WTC11 (cell line): ENCODE data around the gene BBS9. TPM values are rescaled to one million over a fixed set of nuclear protein-coding genes. Genes with fewer than 3 reads are reported as not detected.

Source experiments
- ATAC-seq: fragments of 200-7000 bp; cut with Tn5 transposase; 2 replicates; pipeline ENCODE4 v1.10.0; 2021; ENCODE audit warnings: mild to moderate bottlenecking, moderate library complexity
- CTCF ChIA-PET: fragments of 300-600 bp; sonication (Branson Sonifier 250); formaldehyde crosslinking; loops from one replicate; lab custom pipeline; 2021; ENCODE audit warnings: antibody characterized with exemption; lab: Charles Lee
- POLR2A ChIA-PET: fragments of 350-600 bp; sonication (Branson Sonifier 250); formaldehyde crosslinking; loops from one replicate; lab custom pipeline; 2021; ENCODE audit warnings: antibody characterized with exemption; lab: Charles Lee
- DNase-seq: peaks from one replicate; pipeline ENCODE4 v3.0.0; 2021; ENCODE audit warnings: low spot score
- H3K27ac Mint-ChIP-seq: 2 replicates; pipeline ENCODE4 v1.8.0; 2021; ENCODE audit warnings: mixed read lengths
- H3K27me3 Mint-ChIP-seq: 2 replicates; pipeline ENCODE4 v1.8.0; 2021; ENCODE audit warnings: low read depth, mild to moderate bottlenecking, moderate library complexity, mixed read lengths
- H3K36me3 Mint-ChIP-seq: 2 replicates; pipeline ENCODE4 v1.8.0; 2021; ENCODE audit warnings: mixed read lengths
- H3K4me1 Mint-ChIP-seq: 2 replicates; pipeline ENCODE4 v1.8.0; 2022; ENCODE audit warnings: mixed read lengths
- H3K4me3 Mint-ChIP-seq: 2 replicates; pipeline ENCODE4 v1.8.0; 2021; ENCODE audit warnings: mild to moderate bottlenecking, moderate library complexity, mixed read lengths
- H3K9me3 Mint-ChIP-seq: 2 replicates; pipeline ENCODE4 v1.8.0; 2021; ENCODE audit warnings: mixed read lengths
- CREB1 ChIP-seq: sonication (generic); formaldehyde crosslinking; IDR thresholded peaks from 2 replicates; pipeline ENCODE4 v1.8.0; 2023; ENCODE audit warnings: mild to moderate bottlenecking, missing genetic modification reagents
- CTCF ChIP-seq: fragments of 200-600 bp; IDR thresholded peaks from 2 replicates; pipeline ENCODE4 v1.8.0; 2022; ENCODE audit warnings: antibody characterized with exemption
- E2F4 ChIP-seq: sonication (generic); formaldehyde crosslinking; IDR thresholded peaks from 2 replicates; pipeline ENCODE4 v1.8.1; 2022; ENCODE audit warnings: low read depth, mild to moderate bottlenecking, moderate library complexity, missing genetic modification reagents, borderline replicate concordance
- EMX1 ChIP-seq: fragments of 250-450 bp; sonication (Bioruptor Pico); IDR thresholded peaks from 2 replicates; pipeline ENCODE4 v1.8.0; 2021; ENCODE audit warnings: mild to moderate bottlenecking
- FOXK1 ChIP-seq: sonication (generic); formaldehyde crosslinking; IDR thresholded peaks from 2 replicates; pipeline ENCODE4 v1.8.0; 2022; ENCODE audit warnings: mild to moderate bottlenecking, moderate library complexity, missing genetic modification reagents
- HMGXB4 ChIP-seq: sonication (generic); formaldehyde crosslinking; IDR thresholded peaks from 2 replicates; pipeline ENCODE4 v1.8.1; 2023; ENCODE audit warnings: mild to moderate bottlenecking, moderate library complexity, missing genetic modification reagents
- IRF2 ChIP-seq: sonication (generic); formaldehyde crosslinking; IDR thresholded peaks from 2 replicates; pipeline ENCODE4 v1.8.0; 2022; ENCODE audit warnings: low read depth, missing genetic modification reagents, borderline replicate concordance
- OVOL2 ChIP-seq: fragments of 250-450 bp; sonication (Bioruptor Pico); IDR thresholded peaks from 2 replicates; pipeline ENCODE4 v1.9.0; 2021; ENCODE audit warnings: mild to moderate bottlenecking, borderline replicate concordance
- total RNA-seq: library from RNA; stranded (reverse); gene quantifications from 3 replicates; pipeline ENCODE4 v1.2.3, GENCODE V29; 2021
- TF ChIP-seq, protein P1 (sequence below): sonication (generic); formaldehyde crosslinking; IDR thresholded peaks from 2 replicates; pipeline ENCODE4 v1.8.1; 2023; ENCODE audit warnings: mild to moderate bottlenecking, missing genetic modification reagents, borderline replicate concordance
- TF ChIP-seq, protein P2 (sequence below): fragments of 250-450 bp; sonication (Bioruptor Pico); conservative IDR thresholded peaks from 2 replicates; pipeline ENCODE4 v1.9.0; 2021; ENCODE audit warnings: mild to moderate bottlenecking
- TF ChIP-seq, protein P3 (sequence below): sonication (generic); formaldehyde crosslinking; IDR thresholded peaks from 2 replicates; pipeline ENCODE4 v1.8.0; 2022; ENCODE audit warnings: missing genetic modification reagents

Gene BBS9
- total RNA-seq, 1 experiment from 2014 or later, result 56.6 TPM

- Mint-ChIP-seq H3K27ac (peak overlapping the region; percentile 35; the same call in 1 of the 2 replicates), H3K4me1 (no peaks in the 10 kb centered on the region; the same call in 1 of the 2 replicates), H3K4me3 (no peak overlapping the region), H3K27me3 (no peaks in the 10 kb centered on the region), H3K9me3 (peaks cover 5% of the 10 kb centered on the region; the same call in 1 of the 2 replicates), H3K36me3 (peaks cover 4% of the 10 kb centered on the region)
- TF ChIP-seq OVOL2 (CRISPR knock-in tag) (no peak), EMX1 (CRISPR knock-in tag) (no peak), CTCF (no peak), E2F4 (no peak), HMGXB4 (CRISPR knock-in tag) (no peak), IRF2 (CRISPR knock-in tag) (no peak), FOXK1 (CRISPR knock-in tag) (no peak), CREB1 (no peak)
- TF ChIP-seq, protein P1, sequence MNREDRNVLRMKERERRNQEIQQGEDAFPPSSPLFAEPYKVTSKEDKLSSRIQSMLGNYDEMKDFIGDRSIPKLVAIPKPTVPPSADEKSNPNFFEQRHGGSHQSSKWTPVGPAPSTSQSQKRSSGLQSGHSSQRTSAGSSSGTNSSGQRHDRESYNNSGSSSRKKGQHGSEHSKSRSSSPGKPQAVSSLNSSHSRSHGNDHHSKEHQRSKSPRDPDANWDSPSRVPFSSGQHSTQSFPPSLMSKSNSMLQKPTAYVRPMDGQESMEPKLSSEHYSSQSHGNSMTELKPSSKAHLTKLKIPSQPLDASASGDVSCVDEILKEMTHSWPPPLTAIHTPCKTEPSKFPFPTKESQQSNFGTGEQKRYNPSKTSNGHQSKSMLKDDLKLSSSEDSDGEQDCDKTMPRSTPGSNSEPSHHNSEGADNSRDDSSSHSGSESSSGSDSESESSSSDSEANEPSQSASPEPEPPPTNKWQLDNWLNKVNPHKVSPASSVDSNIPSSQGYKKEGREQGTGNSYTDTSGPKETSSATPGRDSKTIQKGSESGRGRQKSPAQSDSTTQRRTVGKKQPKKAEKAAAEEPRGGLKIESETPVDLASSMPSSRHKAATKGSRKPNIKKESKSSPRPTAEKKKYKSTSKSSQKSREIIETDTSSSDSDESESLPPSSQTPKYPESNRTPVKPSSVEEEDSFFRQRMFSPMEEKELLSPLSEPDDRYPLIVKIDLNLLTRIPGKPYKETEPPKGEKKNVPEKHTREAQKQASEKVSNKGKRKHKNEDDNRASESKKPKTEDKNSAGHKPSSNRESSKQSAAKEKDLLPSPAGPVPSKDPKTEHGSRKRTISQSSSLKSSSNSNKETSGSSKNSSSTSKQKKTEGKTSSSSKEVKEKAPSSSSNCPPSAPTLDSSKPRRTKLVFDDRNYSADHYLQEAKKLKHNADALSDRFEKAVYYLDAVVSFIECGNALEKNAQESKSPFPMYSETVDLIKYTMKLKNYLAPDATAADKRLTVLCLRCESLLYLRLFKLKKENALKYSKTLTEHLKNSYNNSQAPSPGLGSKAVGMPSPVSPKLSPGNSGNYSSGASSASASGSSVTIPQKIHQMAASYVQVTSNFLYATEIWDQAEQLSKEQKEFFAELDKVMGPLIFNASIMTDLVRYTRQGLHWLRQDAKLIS (CRISPR knock-in tag), result no peak
- TF ChIP-seq, protein P2, sequence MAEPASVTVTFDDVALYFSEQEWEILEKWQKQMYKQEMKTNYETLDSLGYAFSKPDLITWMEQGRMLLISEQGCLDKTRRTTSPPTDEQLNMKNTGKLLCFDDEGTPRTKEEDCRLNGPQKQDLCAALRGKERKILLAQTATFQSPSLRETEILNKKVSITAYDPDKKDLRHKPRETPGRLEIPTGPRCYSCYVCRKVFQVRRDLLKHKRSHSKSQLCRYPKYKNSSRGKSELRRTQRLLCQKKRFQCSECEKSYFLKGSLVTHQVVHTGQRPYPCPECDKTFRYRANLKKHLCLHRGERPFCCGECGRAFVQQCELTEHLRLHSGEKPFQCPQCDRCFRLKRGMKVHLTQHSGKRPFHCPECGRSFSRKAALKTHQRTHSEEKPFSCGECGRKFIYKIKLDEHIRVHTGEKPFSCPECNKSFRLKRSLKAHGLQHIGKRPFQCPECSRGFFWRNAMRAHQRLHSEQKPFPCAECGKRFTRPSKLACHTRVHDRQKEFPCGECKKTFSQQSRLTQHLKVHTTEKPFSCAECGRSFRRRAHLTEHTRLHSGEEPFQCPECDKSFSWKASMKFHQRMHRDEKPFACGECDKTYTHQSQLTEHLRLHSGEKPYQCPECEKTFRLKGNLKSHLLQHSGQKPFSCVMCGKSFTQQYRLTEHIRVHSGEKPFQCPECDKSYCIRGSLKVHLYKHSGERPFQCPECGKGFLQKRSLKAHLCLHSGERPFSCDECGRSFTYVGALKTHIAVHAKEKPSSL (CRISPR knock-in tag), result no peak
- TF ChIP-seq, protein P3, sequence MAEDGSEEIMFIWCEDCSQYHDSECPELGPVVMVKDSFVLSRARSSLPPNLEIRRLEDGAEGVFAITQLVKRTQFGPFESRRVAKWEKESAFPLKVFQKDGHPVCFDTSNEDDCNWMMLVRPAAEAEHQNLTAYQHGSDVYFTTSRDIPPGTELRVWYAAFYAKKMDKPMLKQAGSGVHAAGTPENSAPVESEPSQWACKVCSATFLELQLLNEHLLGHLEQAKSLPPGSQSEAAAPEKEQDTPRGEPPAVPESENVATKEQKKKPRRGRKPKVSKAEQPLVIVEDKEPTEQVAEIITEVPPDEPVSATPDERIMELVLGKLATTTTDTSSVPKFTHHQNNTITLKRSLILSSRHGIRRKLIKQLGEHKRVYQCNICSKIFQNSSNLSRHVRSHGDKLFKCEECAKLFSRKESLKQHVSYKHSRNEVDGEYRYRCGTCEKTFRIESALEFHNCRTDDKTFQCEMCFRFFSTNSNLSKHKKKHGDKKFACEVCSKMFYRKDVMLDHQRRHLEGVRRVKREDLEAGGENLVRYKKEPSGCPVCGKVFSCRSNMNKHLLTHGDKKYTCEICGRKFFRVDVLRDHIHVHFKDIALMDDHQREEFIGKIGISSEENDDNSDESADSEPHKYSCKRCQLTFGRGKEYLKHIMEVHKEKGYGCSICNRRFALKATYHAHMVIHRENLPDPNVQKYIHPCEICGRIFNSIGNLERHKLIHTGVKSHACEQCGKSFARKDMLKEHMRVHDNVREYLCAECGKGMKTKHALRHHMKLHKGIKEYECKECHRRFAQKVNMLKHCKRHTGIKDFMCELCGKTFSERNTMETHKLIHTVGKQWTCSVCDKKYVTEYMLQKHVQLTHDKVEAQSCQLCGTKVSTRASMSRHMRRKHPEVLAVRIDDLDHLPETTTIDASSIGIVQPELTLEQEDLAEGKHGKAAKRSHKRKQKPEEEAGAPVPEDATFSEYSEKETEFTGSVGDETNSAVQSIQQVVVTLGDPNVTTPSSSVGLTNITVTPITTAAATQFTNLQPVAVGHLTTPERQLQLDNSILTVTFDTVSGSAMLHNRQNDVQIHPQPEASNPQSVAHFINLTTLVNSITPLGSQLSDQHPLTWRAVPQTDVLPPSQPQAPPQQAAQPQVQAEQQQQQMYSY, result no peak
- ChIA-PET POLR2A (no interaction called here), CTCF (interaction anchor here (0.6 to 1.4 kb wide), 2 partner anchors 442 to 469 kb away, joined by 4 read pairs; partner anchors contain the start of gene BMPER)
- ATAC-seq, result no peak
- no peak for DNase-seq
Measured at GRCh38 chr7:33463131-33463530, 333.8 kb downstream of the BBS9 start.
